Panc1 (cell line): Measurements from ENCODE around the gene GBP5. TPM values are rescaled to one million over a fixed set of nuclear protein-coding genes. Genes with fewer than 3 reads are reported as not detected.

ENCODE experiments used
- ATAC-seq: fragments of 200-7000 bp; cut with Tn5 transposase; 2 replicates; pipeline ENCODE4 v1.9.1; 2020; ENCODE audit warnings: mild to moderate bottlenecking, moderate library complexity
- BruUV-seq: library from RNA; stranded (reverse); fragments of 400-500 nt; replicated peaks from 2 replicates; lab custom pipeline; 2021; lab: Mats Ljungman, UMichigan
- CTCF ChIA-PET: fragments of 300-600 bp; sonication (Branson Sonifier 250); formaldehyde crosslinking; loops from one replicate; lab custom pipeline; 2022; ENCODE audit warnings: antibody characterized with exemption; lab: Charles Lee
- POLR2A ChIA-PET: fragments of 300-600 bp; sonication (Branson Sonifier 250); formaldehyde crosslinking; loops from one replicate; lab custom pipeline; 2022; ENCODE audit warnings: antibody characterized with exemption; lab: Charles Lee
- DNase-seq: peaks from one replicate; pipeline ENCODE4 v3.0.0-alpha.2; 2010; ENCODE audit warnings: low read depth, low spot score
- H3K27ac ChIP-seq: 2 replicates; pipeline ENCODE4 v1.5.1; 2011; ENCODE audit warnings: mild to moderate bottlenecking, low read length, inconsistent platforms
- H3K27me3 ChIP-seq: fragments of 200-500 bp; sonication (Bioruptor generic); 2 replicates; pipeline ENCODE4 v1.6.0; 2014; ENCODE audit warnings: low read length, inconsistent platforms; ENCODE audit not compliant: control insufficient read depth, insufficient read depth
- H3K36me3 ChIP-seq: fragments of 200-500 bp; sonication (Bioruptor generic); 2 replicates; pipeline ENCODE4 v1.5.1; 2014; ENCODE audit warnings: inconsistent platforms, mild to moderate bottlenecking, low read length, moderate library complexity; ENCODE audit not compliant: control insufficient read depth, insufficient read depth
- H3K4me1 ChIP-seq: 2 replicates; pipeline ENCODE4 v1.5.1; 2011; ENCODE audit warnings: inconsistent platforms, mild to moderate bottlenecking, low read length, moderate library complexity; ENCODE audit not compliant: control insufficient read depth, insufficient read depth
- H3K4me3 ChIP-seq, 2 experiments: 2 replicates each; pipeline ENCODE4 v1.5.1; 2011 to 2012; ENCODE audit warnings: low read depth in 2 of 2, low read length in 2 of 2, mild to moderate bottlenecking in 2 of 2, inconsistent platforms in 1 of 2, moderate library complexity in 1 of 2
- H3K9me3 ChIP-seq: fragments of 200-500 bp; sonication (Bioruptor generic); 2 replicates; pipeline ENCODE4 v1.5.1; 2014; ENCODE audit warnings: low read depth, mild to moderate bottlenecking, inconsistent platforms, low read length, moderate library complexity; ENCODE audit not compliant: control insufficient read depth, insufficient read depth
- POLR2AphosphoS5 ChIP-seq: IDR thresholded peaks from 2 replicates; pipeline ENCODE4 v1.6.1; 2012; ENCODE audit warnings: mild to moderate bottlenecking, low read depth, low read length, moderate library complexity
- REST ChIP-seq, 2 experiments: IDR thresholded peaks; 2 replicates each; pipeline ENCODE4 v1.6.1; 2011 to 2012; ENCODE audit warnings: low read depth in 2 of 2, control low read depth in 1 of 2, low read length in 1 of 2, mild to moderate bottlenecking in 1 of 2, moderate library complexity in 1 of 2; ENCODE audit not compliant: insufficient read depth in 1 of 2
- SIN3A ChIP-seq: IDR thresholded peaks from 2 replicates; pipeline ENCODE4 v1.6.1; 2012; ENCODE audit warnings: low read depth, mild to moderate bottlenecking, low read length, moderate library complexity, borderline replicate concordance; ENCODE audit not compliant: insufficient read depth
- TCF7L2 ChIP-seq: IDR thresholded peaks from 2 replicates; pipeline ENCODE4 v1.6.1; 2011; ENCODE audit warnings: mild to moderate bottlenecking, low read depth, low read length, inconsistent platforms
- in situ Hi-C: cut with HindIII; loops from 2 replicates; pipeline ENCODE4 v1.10.0; 2016; ENCODE audit warnings: low sequenced_read_pairs, low pct_unique_long_range_greater_than_20kb
- intact Hi-C: fragments of 100-400 bp; cut with micrococcal nuclease; formaldehyde crosslinking; loops from one replicate; pipeline ENCODE4 v1.10.0; 2022; ENCODE audit not compliant: unreplicated experiment
- total RNA-seq: library from RNA; stranded (reverse); gene quantifications from one replicate; pipeline ENCODE4 v1.2.1, GENCODE V29; 2021; ENCODE audit not compliant: unreplicated experiment
- TF ChIP-seq, protein P1 (sequence below): fragments of 450-650 bp; IDR thresholded peaks from 2 replicates; pipeline ENCODE4 v1.5.1; 2017; ENCODE audit warnings: mild to moderate bottlenecking

GBP5 gene
- total RNA-seq, 1 experiment from 2014 or later, result 0.10 TPM

DNA sequence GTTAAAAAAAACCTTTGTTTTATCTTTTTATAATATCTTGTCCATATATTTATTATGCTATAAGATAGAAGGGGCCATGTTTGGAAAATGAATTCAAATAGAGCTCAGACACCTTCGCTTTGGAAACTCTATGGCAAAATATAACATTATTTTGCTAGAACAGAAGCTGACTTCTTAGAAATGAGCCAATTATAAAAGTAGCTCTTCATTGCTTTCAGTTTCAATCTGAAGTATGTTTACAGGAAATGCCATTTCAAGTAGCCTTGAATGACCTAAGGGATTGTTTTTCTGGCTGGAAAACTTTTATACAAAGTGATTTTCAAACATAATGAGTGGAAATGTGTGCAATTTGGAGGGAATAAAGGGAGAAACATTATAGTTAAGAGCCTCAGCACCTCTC, 37.8 kb upstream of the GBP5 start:
- DNase-seq (no peak), ATAC-seq (no peak)
- Histone ChIP-seq H3K27ac (no peak overlapping the region), H3K36me3 (no peaks in the 10 kb centered on the region), H3K4me3 (no peak overlapping the region), H3K9me3 (no peaks in the 10 kb centered on the region), H3K27me3 (no peaks in the 10 kb centered on the region), H3K4me1 (no peaks in the 10 kb centered on the region)
- intact Hi-C loops (no loop called here), in situ Hi-C loops (no loop called here)
- no peak for TF ChIP-seq REST (IDR thresholded peaks at IDR 0.05; ENCODE audit: insufficient read depth in 1 of 2, low read depth in 2 of 2, low read length in 1 of 2)
- TF ChIP-seq TCF7L2, result no peak
- TF ChIP-seq, protein P1, sequence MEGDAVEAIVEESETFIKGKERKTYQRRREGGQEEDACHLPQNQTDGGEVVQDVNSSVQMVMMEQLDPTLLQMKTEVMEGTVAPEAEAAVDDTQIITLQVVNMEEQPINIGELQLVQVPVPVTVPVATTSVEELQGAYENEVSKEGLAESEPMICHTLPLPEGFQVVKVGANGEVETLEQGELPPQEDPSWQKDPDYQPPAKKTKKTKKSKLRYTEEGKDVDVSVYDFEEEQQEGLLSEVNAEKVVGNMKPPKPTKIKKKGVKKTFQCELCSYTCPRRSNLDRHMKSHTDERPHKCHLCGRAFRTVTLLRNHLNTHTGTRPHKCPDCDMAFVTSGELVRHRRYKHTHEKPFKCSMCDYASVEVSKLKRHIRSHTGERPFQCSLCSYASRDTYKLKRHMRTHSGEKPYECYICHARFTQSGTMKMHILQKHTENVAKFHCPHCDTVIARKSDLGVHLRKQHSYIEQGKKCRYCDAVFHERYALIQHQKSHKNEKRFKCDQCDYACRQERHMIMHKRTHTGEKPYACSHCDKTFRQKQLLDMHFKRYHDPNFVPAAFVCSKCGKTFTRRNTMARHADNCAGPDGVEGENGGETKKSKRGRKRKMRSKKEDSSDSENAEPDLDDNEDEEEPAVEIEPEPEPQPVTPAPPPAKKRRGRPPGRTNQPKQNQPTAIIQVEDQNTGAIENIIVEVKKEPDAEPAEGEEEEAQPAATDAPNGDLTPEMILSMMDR, result no peak
- TF ChIP-seq POLR2AphosphoS5, result no peak
- no peak for TF ChIP-seq SIN3A
- no TSS peak for BruUV-seq
- POLR2A ChIA-PET, result no interaction called here
- CTCF ChIA-PET, result interaction anchor here (0.6 kb wide), 1 partner anchor 91 kb away, joined by 3 read pairs; no protein-coding TSS in a partner anchor

GRCh38 chr1:89309828-89310227, 37.2 kb upstream of the GBP5 start:
- Histone ChIP-seq H3K4me3 (no peak overlapping the region), H3K4me1 (no peaks in the 10 kb centered on the region), H3K27ac (no peak overlapping the region), H3K9me3 (no peaks in the 10 kb centered on the region), H3K36me3 (no peaks in the 10 kb centered on the region), H3K27me3 (no peaks in the 10 kb centered on the region)
- no peak for ATAC-seq
- POLR2A ChIA-PET, result no interaction called here
- TF ChIP-seq, protein P1, result no peak
- TF ChIP-seq SIN3A (no peak), TCF7L2 (no peak), POLR2AphosphoS5 (no peak), REST (IDR thresholded peaks at IDR 0.05; ENCODE audit: insufficient read depth in 1 of 2, low read depth in 2 of 2, low read length in 1 of 2) (no peak)
- no peak for DNase-seq
- no TSS peak for BruUV-seq
- CTCF ChIA-PET, result interaction anchor here (0.6 kb wide), 1 partner anchor 90 kb away, joined by 3 read pairs; no protein-coding TSS in a partner anchor
- intact Hi-C loops (no loop called here), in situ Hi-C loops (no loop called here)
